Right lobe of liver (tissue), 4 donors: Measurements from ENCODE around the gene NOL8.

Source experiments
- CTCF ChIP-seq, 4 donors: fragments of 200-600 bp in 3 of 4; fragments of 450-650 bp in 1 of 4; IDR thresholded peaks; one replicate each; pipeline versions ENCODE4 v1.5.1 to v1.8.0; 2016 to 2022; ENCODE audit warnings: antibody characterized with exemption in 4 of 4, mild to moderate bottlenecking in 2 of 4
- POLR2A ChIP-seq: fragments of 450-650 bp; IDR thresholded peaks from one replicate; pipeline ENCODE4 v1.6.1; 2017; ENCODE audit warnings: antibody characterized with exemption, mild to moderate bottlenecking
- donor health status: DM: no; HTN: no; CAD: no.
- donor health status: DM: no; HTN: no; CAD: no.
- donor health status: DM: no; HTN: yes; CAD: no.

- TF ChIP-seq CTCF (IDR thresholded peaks at IDR 0.05) (no peak), POLR2A (no peak)
Observed at GRCh38 chr9:92266486-92266885, 58.7 kb downstream of the NOL8 start.
